Measurements from ENCODE around the gene DNAJB7. TPM values are rescaled to one million over a fixed set of nuclear protein-coding genes. Genes with fewer than 3 reads are reported as not detected.

Gene DNAJB7
- total and polyA plus RNA-seq, 2 of the 13 experiments (the other 11 are each of a cell fraction or from before 2014, with no cell fraction given) = not detected

DNA sequence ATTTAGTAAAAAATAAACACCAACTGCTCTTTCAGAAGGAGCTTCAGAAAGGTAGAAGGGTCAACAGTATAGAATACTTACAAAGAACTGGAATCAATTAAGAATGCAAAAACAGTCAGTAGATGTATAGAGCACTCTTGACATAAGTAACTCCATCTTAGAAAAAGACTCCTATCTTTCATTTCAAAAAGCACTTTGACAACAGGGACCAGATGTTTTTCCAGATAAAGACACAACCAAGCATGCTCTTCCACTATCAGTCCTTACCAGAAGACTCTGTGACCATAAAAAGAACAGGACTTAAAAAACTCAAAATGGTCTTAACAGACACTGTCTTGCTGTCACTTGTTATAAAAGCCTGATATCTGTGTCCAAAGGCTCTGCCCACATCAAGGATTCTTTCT lies 48.0 kb downstream of the DNAJB7 start:
- Histone ChIP-seq H3K79me2 (ENCODE audit: insufficient read depth, low read length) (peaks cover 54% of the 10 kb centered on the region), H3K4me2 (ENCODE audit: low read depth, low read length) (no peak overlapping the region), H3K4me1 (ENCODE audit: insufficient read depth, low read length) (peaks cover 27% of the 10 kb centered on the region), H3K9ac (ENCODE audit: insufficient read depth, low read depth, low read length) (no peak overlapping the region), H2AFZ (ENCODE audit: low read length) (no peak overlapping the region), H3K27ac (ENCODE audit: extremely low read length, insufficient read depth, low read length) (no peak overlapping the region), H3K4me3 (replicated peaks in 1 of 3; ENCODE audit: insufficient read depth in 1 of 3, low read depth in 2 of 3, low read length in 3 of 3) (no peak overlapping the region), H3K27me3 (ENCODE audit: control insufficient read depth in 1 of 2, insufficient read depth in 2 of 2, low read length in 2 of 2) (no peaks in the 10 kb centered on the region; a peak in 1 of 5 replicates), H3K36me3 (replicated peaks in 1 of 2; ENCODE audit: control insufficient read depth in 1 of 2, insufficient read depth in 2 of 2, low read length in 2 of 2) (0 out of 5 replicates have a peak, but pooled peaks cover 0 to 3% of the 10 kb centered on the region in 2 experiments), H3K9me3 (ENCODE audit: low read length) (no peaks in the 10 kb centered on the region), H4K20me1 (ENCODE audit: insufficient read depth, low read length) (no peaks in the 10 kb centered on the region)
- BruUV-seq (replicated peaks) = no TSS peak
- intact Hi-C loops (cut with micrococcal nuclease; ENCODE audit: unreplicated experiment) (no loop called here), in situ Hi-C loops (cut with HindIII; ENCODE audit: extremely low pct_ligation_motif_present, low pct_unique_long_range_greater_than_20kb) (no loop called here)
- ATAC-seq = no peak
- TF ChIP-seq, protein P1, sequence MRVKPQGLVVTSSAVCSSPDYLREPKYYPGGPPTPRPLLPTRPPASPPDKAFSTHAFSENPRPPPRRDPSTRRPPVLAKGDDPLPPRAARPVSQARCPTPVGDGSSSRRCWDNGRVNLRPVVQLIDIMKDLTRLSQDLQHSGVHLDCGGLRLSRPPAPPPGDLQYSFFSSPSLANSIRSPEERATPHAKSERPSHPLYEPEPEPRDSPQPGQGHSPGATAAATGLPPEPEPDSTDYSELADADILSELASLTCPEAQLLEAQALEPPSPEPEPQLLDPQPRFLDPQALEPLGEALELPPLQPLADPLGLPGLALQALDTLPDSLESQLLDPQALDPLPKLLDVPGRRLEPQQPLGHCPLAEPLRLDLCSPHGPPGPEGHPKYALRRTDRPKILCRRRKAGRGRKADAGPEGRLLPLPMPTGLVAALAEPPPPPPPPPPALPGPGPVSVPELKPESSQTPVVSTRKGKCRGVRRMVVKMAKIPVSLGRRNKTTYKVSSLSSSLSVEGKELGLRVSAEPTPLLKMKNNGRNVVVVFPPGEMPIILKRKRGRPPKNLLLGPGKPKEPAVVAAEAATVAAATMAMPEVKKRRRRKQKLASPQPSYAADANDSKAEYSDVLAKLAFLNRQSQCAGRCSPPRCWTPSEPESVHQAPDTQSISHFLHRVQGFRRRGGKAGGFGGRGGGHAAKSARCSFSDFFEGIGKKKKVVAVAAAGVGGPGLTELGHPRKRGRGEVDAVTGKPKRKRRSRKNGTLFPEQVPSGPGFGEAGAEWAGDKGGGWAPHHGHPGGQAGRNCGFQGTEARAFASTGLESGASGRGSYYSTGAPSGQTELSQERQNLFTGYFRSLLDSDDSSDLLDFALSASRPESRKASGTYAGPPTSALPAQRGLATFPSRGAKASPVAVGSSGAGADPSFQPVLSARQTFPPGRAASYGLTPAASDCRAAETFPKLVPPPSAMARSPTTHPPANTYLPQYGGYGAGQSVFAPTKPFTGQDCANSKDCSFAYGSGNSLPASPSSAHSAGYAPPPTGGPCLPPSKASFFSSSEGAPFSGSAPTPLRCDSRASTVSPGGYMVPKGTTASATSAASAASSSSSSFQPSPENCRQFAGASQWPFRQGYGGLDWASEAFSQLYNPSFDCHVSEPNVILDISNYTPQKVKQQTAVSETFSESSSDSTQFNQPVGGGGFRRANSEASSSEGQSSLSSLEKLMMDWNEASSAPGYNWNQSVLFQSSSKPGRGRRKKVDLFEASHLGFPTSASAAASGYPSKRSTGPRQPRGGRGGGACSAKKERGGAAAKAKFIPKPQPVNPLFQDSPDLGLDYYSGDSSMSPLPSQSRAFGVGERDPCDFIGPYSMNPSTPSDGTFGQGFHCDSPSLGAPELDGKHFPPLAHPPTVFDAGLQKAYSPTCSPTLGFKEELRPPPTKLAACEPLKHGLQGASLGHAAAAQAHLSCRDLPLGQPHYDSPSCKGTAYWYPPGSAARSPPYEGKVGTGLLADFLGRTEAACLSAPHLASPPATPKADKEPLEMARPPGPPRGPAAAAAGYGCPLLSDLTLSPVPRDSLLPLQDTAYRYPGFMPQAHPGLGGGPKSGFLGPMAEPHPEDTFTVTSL (CRISPR knock-in tag; IDR thresholded peaks at IDR 0.05; ENCODE audit: borderline replicate concordance) = no peak
- TF ChIP-seq ZNF674 (CRISPR knock-in tag; IDR thresholded peaks at IDR 0.05; ENCODE audit: low read depth) (no peak), TCF7 (IDR thresholded peaks at IDR 0.05; ENCODE audit: low read depth) (no peak), ZNF619 (CRISPR knock-in tag; IDR thresholded peaks at IDR 0.05) (no peak), SATB2 (CRISPR knock-in tag; IDR thresholded peaks at IDR 0.05) (no peak), ZNF670 (CRISPR knock-in tag; IDR thresholded peaks at IDR 0.05; ENCODE audit: borderline replicate concordance) (no peak), ZFY (CRISPR knock-in tag; IDR thresholded peaks at IDR 0.05) (no peak)
- TF ChIP-seq, protein P2, sequence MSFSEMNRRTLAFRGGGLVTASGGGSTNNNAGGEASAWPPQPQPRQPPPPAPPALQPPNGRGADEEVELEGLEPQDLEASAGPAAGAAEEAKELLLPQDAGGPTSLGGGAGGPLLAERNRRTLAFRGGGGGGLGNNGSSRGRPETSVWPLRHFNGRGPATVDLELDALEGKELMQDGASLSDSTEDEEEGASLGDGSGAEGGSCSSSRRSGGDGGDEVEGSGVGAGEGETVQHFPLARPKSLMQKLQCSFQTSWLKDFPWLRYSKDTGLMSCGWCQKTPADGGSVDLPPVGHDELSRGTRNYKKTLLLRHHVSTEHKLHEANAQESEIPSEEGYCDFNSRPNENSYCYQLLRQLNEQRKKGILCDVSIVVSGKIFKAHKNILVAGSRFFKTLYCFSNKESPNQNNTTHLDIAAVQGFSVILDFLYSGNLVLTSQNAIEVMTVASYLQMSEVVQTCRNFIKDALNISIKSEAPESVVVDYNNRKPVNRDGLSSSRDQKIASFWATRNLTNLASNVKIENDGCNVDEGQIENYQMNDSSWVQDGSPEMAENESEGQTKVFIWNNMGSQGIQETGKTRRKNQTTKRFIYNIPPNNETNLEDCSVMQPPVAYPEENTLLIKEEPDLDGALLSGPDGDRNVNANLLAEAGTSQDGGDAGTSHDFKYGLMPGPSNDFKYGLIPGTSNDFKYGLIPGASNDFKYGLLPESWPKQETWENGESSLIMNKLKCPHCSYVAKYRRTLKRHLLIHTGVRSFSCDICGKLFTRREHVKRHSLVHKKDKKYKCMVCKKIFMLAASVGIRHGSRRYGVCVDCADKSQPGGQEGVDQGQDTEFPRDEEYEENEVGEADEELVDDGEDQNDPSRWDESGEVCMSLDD (CRISPR knock-in tag; IDR thresholded peaks at IDR 0.05; ENCODE audit: borderline replicate concordance) = no peak
- POLR2A ChIA-PET = no interaction called here
- no peak for DNase-seq (ENCODE audit: low spot score)
- FAIRE-seq = no peak
- CTCF ChIA-PET (ENCODE audit: low intra/inter-chr PET ratio, low total read pairs) = no interaction called here

Small RNAs within 50 kb of the gene (microRNA-seq; reads per million reads assigned to microRNA genes)
- gene MIR4766 = 4.3 reads per million, percentile 29 among the genes with 10 or more reads in this experiment

Small RNAs within 50 kb of the gene (small RNA-seq; reads per million reads assigned to genes)
- gene MIR4766 (ENCODE audit: insufficient read depth in 2 of 3, insufficient read length in 3 of 3, low read depth in 2 of 3, low replicate concordance in 1 of 3) = 0 to 10.6 (median 3.3) reads per million in 3 experiments

Other genes with a start within 250 kb of the DNAJB7 start
- gene MRTFA, start 225.4 kb downstream of the DNAJB7 start, total RNA-seq (2016; rRNA removed; fragmentation: Illumina TruSeq; extraction: Trizol) = 8.2 and 9.9 TPM in 2 replicates
- 2.4 TPM in 2 replicates for gene MRTFA, start 225.4 kb downstream of the DNAJB7 start, polyA plus RNA-seq (2011; rRNA removed)
- 0.28 and 0.40 TPM in 2 replicates for gene MCHR1, start 182.6 kb downstream of the DNAJB7 start, total RNA-seq (2016; rRNA removed; fragmentation: Illumina TruSeq; extraction: Trizol)
- gene MCHR1, start 182.6 kb downstream of the DNAJB7 start, polyA plus RNA-seq (2011; rRNA removed) = 0.42 and 0.83 TPM in 2 replicates
- 24.0 and 27.9 TPM in 2 replicates for gene SLC25A17, start 42.8 kb downstream of the DNAJB7 start, total RNA-seq (2016; rRNA removed; fragmentation: Illumina TruSeq; extraction: Trizol)
- gene SLC25A17, start 42.8 kb downstream of the DNAJB7 start, polyA plus RNA-seq (2011; rRNA removed) = 12.6 and 15.7 TPM in 2 replicates
- gene ST13, start 5.5 kb downstream of the DNAJB7 start, total RNA-seq (2016; rRNA removed; fragmentation: Illumina TruSeq; extraction: Trizol) = 274 and 393 TPM in 2 replicates
- gene ST13, start 5.5 kb downstream of the DNAJB7 start, polyA plus RNA-seq (2011; rRNA removed) = 104 and 110 TPM in 2 replicates
- 10.3 and 15.9 TPM in 2 replicates for gene XPNPEP3, start 5.0 kb downstream of the DNAJB7 start, total RNA-seq (2016; rRNA removed; fragmentation: Illumina TruSeq; extraction: Trizol)
- gene XPNPEP3, start 5.0 kb downstream of the DNAJB7 start, polyA plus RNA-seq (2011; rRNA removed) = 11.4 and 14.0 TPM in 2 replicates
- 84.9 and 111 TPM in 2 replicates for gene RBX1, start 89.3 kb upstream of the DNAJB7 start, total RNA-seq (2016; rRNA removed; fragmentation: Illumina TruSeq; extraction: Trizol)
- gene RBX1, start 89.3 kb upstream of the DNAJB7 start, polyA plus RNA-seq (2011; rRNA removed) = 71.3 and 90.2 TPM in 2 replicates
- 14.9 and 30.9 TPM in 2 replicates for gene EP300, start 230.5 kb upstream of the DNAJB7 start, total RNA-seq (2016; rRNA removed; fragmentation: Illumina TruSeq; extraction: Trizol)
- 13.6 and 15.3 TPM in 2 replicates for gene EP300, start 230.5 kb upstream of the DNAJB7 start, polyA plus RNA-seq (2011; rRNA removed)

All from HepG2 (cell line).